NCI-H345 (cell line): ENCODE data around the gene PTPRJ.
"Not testable (repeated sequence)": the region's sequence is repeated elsewhere in the genome, so short reads cannot be mapped to it uniquely, and the experiment has no call there.

ENCODE experiments used
- DNase-seq: peaks from one replicate; lab custom pipeline; 2025; lab: John Stamatoyannopoulos, UW

The PTPRJ gene

DNA sequence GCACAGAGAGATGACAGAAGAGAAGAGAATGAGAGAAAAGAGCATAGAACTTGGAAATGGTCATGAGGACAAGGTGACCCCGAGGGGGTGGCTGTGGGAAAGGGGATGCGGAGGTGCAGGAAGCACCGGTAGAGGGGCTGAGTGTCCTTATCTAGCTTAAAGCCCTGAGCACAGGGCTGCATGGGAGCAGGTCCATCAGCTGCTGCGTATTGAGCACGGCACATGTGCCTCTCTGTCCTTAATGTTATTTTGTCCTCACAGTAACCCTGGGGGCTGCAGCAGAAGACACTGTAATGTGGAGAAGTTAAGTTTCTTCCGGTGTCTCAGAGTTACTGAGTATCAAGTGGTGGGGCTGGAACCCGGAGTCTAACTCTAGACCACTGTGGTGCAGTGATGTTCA lies 141.9 kb downstream of the PTPRJ start:
- DNase-seq: no peak

DNA sequence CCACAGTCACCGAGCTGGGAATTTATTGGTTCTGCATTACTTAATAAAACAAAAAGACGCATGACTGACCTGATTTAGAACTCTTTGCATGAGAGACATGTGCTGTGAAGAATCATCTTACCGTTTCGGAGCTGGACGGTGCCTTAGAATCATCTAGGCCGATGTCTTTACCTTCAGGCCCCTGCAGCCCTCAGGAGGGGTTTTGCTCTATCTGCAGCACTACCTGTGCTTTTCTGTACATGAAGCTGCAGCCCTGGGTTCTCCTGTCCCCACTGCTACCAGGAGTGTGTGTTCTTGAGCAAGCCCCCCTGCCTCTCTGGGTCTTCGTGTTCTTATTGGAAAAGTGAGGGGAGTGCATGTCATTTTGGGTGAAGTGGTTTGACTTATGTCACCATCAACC lies 142.3 kb downstream of the PTPRJ start:
- DNase-seq: no peak

DNA sequence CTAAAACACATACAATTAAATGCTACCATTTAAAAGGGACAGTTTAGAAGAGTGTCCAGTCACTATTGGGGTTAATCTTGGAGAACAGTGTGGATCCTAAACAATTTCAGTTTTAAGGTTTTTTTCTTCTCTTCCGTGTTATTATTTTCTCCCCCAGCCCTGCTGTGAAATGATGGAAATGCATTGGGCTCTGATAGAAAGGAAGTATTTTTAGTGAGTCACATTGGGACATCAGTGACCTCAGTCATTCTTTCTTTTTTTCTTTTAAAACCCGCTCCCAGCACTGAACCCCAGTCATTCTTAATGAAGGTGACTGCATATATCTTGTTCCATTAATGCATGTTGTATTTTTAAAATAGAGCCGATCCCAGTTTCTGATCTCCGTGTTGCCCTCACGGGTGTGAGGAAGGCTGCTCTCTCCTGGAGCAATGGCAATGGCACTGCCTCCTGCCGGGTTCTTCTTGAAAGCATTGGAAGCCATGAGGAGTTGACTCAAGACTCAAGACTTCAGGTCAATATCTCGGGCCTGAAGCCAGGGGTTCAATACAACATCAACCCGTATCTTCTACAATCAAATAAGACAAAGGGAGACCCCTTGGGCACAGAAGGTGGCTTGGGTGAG lies 143.0 kb downstream of the PTPRJ start:
- no peak for DNase-seq

GRCh38 chr11:48123934-48124755 lies 143.8 kb downstream of the PTPRJ start:
- no peak for DNase-seq

DNA sequence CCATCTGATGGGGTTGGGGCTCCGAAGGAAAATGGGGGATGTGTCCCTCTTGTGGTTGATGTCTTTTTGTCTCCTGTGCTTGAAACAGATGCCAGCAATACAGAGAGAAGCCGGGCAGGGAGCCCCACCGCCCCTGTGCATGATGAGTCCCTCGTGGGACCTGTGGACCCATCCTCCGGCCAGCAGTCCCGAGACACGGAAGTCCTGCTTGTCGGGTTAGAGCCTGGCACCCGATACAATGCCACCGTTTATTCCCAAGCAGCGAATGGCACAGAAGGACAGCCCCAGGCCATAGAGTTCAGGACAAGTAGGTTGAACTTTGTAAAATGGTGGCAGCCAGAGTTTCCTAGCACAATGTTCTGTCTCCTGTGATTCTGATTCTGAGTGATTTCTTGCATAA lies 144.5 kb downstream of the PTPRJ start:
- no peak for DNase-seq

- DNase-seq: no peak
Observed at GRCh38 chr11:48125866-48126265, 145.5 kb downstream of the PTPRJ start.

- DNase-seq: no peak
Observed at GRCh38 chr11:48127521-48128183, 147.3 kb downstream of the PTPRJ start.

- DNase-seq: no peak
Observed at GRCh38 chr11:48129697-48130395, 149.5 kb downstream of the PTPRJ start.

GRCh38 chr11:48134221-48134922 lies 154.0 kb downstream of the PTPRJ start:
- no peak for DNase-seq

GRCh38 chr11:48138222-48138621 lies 157.9 kb downstream of the PTPRJ start:
- no peak for DNase-seq

GRCh38 chr11:48139896-48140295 lies 159.5 kb downstream of the PTPRJ start:
- DNase-seq: not testable (repeated sequence)

DNA sequence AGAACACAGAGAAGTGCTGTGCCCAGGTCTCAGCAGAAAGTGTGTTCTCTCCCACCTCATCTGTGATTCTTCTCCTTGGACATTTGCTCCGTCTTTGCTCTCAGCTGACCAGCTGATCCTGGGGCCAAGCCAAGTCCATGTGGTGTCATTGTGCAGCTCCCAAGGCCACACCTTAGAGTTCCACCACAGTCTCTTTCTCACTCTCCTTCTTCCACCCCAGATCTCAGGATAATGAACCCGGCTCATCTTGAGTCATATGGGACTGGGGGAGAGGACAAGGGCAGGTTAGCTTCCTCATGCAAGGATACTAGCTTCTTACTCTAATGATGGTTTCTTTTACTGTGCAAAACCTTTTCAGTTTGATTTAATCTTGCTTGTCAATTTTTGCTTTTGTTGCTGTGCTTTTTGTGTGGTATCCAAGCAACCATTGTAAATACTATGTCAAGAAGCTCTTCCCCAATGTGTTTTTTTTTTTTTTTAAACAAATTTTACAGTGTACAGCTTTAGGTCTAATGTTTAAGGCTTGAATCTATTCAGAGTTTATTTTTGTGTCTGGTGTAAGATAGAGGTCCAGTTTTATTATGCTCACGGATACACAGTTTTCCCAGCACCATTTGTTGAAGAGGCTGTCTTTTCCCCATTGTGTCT lies 161.2 kb downstream of the PTPRJ start:
- DNase-seq: no peak

DNA sequence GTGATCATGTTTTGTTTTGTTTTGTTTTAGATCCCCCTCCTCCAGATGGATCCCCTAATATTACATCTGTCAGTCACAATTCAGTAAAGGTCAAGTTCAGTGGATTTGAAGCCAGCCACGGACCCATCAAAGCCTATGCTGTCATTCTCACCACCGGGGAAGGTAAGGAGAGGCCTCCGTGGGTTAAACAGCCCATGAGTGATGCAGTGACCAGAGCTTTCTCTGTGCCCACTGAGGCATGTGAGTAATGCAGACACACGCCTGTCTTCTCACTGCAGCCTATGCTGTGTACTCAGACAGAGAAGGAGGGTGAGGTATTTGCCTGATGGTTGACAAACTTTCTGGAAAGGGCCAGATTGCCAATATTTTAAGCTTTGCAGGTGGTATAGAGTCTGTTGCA lies 162.5 kb downstream of the PTPRJ start:
- no peak for DNase-seq

DNA sequence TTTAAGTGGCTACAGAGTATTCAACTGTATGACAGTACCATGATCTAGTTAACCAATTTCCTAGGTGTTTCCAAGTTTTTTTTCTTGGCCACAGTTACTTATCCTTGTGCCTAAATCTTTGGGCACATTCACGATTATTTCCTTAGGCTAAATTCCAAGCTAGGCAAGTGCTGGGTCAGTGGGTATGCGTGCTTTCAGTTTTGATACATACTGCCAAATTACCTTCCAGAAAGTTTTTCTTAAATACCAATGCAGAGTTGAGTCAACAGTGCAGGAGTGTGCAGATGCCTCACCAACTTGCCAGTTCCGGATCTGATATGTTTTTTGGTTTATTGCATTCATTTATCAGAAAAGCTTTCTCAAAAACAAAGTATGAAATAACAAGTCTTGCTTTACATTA lies 168.4 kb downstream of the PTPRJ start:
- DNase-seq: no peak

DNA sequence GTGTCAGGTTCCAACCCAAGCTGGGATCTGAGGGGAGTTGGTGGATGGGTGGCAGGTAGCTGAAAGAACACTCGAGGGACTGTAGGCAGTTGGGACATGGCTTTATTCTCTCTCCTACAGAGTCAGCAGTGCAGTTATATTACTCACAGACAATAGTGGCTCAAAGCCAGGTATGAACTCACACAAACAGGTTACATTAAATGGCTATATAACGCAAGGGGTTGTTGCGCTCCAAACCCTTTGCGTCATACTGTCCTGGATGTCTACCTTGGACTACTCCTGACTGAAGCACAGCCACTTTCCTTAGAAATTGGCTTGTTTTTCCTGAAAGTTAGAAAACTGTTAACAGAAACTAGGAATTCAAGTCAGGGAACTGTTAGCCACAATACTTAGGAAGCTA lies 169.9 kb downstream of the PTPRJ start:
- DNase-seq: no peak

- no peak for DNase-seq
Observed at GRCh38 chr11:48154151-48154550, 173.8 kb downstream of the PTPRJ start.

- no peak for DNase-seq
Observed at GRCh38 chr11:48161951-48162884, 181.9 kb downstream of the PTPRJ start.

- no peak for DNase-seq
Observed at GRCh38 chr11:48162885-48163268, 182.5 kb downstream of the PTPRJ start.

GRCh38 chr11:48163360-48164100 lies 183.2 kb downstream of the PTPRJ start:
- DNase-seq: no peak

DNA sequence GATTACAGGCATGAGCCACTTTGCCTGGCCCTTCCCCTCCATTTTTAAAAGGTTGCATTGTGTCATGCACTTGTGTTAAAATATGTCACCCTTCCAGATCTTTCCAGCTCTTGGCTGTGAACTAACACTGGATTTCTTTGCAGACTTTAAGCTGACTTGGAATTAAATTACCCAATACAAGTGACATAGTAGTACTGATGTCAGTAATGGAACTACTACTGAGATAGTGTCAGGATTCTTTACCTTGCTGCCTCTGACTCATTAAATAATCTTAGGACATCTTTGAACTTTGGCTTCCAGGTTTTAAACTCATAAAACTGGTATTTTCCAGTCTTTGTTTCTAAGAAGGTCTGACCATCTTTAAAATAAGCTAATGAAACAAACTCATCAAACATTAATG lies 184.5 kb downstream of the PTPRJ start:
- no peak for DNase-seq
